HG02623 (cell line): ENCODE measurements around the gene IFRD2.

Source experiments
- ATAC-seq: cut with Tn5 transposase; IDR thresholded peaks from one replicate; pipeline ENCODE4 v1.9.1; 2021; ENCODE audit warnings: moderate library complexity; ENCODE audit not compliant: unreplicated experiment

The IFRD2 gene

DNA sequence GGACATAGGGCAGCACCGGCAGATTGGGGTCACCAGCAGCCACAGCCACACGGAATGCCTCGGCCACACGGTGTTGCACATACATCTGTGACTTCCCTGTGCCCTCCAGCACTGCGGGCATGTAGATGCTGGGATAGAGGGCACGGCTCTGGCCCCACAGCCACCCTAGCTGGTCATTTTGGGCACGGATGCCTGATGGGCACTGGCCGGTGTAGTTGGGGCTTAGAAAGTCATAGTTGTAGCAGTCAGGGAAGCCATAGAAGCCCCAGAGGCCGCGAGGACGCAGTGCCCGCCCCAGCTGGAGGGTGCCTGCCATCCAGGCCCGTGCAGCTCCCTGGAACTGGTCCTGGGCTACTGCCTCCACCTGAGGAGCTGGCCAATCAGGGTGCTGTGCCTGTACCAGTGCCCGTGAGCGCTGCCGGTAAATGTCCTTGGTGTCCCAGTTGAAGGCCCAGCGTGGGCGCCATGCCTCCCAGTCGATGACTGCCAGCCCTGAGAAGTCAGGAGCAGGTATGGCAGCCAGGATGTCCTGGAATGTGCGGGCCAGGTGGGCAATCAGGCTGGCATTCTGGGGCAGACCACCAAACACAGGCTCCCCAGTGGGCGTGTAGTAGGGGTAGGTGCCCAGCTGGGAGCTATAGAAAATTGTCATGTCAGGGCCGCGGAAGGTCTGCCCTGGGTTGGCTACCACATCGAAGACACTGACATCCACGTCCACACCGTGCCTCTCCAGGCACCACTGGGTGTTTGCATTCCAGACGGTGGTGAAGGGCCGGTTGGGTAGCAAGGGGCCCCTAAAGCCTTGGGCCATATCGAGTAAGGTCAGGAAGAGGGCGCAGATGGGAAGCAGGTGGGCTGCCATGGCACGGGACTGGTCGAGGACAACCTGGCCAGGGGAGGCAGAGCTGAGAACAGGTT is 10.1 kb upstream of the IFRD2 start:
- no peak for ATAC-seq

DNA sequence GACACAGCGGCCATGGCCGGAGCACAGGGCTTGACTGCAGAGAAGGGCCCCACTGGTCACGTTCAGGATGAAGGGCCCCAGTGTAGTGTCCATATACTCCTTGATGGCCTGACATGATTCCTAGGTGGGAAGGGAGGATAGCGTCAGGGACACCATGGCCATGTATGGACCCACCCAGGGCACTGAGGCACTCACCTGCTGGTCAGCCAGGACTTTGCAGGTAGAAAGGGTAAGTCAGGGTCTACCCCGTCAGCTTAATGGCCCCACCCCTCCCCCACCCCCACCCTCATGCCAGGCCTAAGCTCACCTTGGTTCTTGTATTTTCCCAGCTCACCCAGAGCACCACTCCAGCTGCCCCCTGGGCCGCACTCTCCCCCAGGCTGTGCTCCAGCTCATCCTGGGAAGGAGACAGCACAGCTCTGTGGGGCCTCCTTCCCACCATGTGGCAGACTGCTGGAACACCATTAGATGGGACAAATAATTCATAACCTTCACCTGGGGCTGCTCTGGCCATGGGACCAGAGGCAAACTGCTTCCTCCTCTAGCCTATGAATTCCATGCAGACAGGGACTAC is 8.5 kb upstream of the IFRD2 start:
- ATAC-seq: no peak

DNA sequence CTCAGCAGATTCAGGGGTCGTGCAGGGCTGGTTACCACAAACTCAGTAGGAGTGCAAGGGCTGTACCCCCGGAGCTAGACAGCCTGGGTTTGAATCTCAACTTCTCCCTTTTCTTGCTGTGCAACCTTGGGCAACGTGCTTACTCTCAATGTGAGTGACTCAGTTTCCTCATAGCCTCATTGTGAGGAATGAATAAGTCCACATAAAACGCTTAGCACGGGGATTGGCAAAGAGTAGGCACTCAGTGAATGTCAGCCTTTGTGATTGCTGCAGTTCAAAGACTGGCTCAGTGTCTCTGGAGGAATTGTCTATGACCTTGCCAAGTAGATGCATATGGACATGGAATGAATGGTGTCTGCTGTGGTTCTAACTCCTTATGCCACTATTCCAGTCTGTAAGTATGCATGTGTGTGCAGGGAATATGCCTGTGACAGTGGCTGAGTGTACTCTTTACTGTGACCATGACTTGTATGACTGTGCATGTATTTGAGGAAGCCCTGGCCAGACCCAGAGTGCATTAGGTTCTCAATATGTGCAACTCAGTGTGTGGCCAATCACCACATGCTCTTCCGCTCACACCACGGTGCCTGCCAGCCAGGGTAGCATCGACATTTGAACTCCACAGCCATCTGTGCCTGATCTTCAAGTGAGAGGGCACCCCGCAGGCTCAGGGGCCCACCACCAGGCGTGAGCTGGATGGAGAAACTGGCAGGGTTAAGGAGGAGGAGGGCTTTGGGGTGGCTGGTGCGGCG is 7.9 kb upstream of the IFRD2 start:
- ATAC-seq: no peak

DNA sequence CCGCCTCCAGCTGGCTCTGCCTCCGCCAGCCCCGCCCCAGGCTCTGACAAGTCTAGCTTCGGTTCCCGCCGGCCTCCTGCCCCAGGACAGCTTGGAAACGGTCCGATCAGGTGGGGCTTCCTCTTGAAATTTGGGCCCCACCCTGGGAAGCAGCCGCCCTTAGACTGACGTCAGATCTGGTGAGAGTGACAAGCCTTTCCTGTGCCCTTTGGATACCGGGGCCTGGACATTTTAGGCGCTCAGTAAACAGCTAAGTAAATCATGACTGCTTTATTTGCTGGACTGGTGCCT is 7.4 kb upstream of the IFRD2 start:
- ATAC-seq: no peak

DNA sequence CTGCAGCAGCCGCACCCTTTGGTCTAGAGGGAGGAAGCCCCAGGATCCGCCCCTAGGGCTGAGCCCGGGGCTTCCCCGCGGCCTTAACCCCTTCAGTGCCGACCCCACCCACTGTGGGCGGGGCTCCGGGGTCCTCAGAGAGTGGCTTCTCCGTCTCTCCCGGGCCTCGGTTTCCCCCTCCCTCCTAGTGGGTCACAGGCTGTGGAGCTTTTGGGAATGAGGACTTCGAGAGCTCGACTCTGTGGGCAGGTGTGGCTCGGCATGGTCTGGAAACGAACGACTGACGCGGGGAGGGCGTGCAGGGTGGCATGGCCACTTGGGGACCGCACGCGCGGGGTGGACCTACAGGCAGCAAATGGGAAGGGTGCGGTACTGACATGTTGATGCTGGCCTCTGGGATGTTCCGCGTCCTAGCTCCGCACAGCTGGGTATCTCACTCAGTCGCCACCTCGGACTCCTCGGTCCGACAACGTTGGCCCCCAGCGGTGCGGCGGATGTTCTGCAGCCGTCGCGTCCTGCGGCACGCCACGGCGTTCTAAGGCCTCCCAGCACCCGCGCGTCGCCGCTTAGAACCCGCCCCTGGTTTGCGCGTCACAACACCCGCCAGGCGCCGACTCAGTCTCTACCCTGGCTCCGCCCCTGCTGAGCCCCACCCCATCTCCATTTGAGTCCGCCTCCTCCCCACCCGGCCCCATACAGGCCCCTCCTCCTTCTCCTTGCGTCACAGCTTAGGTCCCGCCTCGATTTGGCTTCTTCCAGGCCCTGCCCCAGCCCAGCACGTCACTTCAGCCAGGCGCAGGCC is 6.8 kb upstream of the IFRD2 start, which contains the start of the genes HYAL3 and NAA80:
TSS of gene HYAL3 (minus strand) at position 570 of the 802 bp plus-strand sequence. CDS start 3,803 bp downstream, outside the sequence.
TSS of gene NAA80 (minus strand) at position 570 of the 802 bp plus-strand sequence. CDS start 1,942 bp downstream, outside the sequence.
- peak; percentile 80 for ATAC-seq

DNA sequence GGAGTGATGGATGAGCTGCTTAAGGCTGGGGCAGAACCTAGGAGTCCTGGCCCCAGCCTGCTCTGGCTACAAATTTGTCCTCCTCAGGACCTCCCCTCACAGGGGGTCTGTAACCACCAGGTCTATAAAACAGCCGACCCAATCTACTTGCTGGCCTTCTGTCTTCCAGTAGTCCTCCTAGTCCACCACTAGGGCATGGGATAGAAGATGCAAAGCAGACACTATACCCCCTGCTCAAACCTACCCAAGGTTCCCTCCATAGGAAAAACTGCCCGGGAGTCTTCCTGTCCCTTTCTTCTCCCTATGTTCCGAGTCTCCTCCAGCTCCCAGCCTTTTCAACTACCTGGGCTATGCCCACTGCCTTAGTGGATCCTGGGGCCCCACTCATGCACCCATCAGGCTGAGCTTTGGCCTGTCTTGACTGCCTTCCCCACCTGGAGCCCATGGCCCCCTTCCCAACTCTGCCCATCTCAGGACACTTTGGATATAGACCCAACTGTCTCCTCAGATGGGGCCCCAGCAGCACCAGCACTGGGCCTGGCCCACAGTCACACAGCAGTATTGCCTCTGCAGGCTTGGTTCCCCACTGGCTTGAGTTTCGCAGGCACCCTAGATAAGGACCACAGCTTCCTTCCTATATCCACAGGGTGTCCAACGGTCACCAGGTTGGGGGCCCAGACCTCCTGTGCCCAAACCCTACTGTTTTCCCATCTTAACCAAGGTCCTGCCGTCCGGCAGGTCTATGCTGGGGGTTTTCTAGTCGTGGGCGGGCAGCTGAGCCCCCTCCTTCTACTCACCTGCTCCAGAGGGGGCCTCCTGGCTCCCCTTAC is 5.9 kb upstream of the IFRD2 start:
- no peak for ATAC-seq

DNA sequence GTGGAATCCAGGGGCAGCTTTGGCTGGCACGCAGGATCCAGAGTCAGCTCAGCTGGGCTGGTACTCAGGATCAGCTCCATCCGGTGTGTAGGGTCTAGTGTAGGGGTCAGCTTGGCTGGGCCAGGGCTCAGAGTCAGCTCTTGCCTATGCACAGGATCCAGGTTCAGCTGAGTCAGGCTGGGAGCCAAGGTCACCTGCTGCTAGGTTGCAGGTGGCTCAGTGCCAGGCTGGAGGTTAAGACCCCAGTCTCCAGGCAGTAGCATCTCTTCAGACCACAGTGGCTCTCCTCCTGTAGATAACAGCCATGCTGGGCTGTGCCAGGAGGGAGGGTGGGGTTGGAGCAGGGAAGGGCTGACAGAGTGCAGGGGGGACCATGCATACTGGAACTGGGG is 5.2 kb upstream of the IFRD2 start:
- ATAC-seq: no peak

DNA sequence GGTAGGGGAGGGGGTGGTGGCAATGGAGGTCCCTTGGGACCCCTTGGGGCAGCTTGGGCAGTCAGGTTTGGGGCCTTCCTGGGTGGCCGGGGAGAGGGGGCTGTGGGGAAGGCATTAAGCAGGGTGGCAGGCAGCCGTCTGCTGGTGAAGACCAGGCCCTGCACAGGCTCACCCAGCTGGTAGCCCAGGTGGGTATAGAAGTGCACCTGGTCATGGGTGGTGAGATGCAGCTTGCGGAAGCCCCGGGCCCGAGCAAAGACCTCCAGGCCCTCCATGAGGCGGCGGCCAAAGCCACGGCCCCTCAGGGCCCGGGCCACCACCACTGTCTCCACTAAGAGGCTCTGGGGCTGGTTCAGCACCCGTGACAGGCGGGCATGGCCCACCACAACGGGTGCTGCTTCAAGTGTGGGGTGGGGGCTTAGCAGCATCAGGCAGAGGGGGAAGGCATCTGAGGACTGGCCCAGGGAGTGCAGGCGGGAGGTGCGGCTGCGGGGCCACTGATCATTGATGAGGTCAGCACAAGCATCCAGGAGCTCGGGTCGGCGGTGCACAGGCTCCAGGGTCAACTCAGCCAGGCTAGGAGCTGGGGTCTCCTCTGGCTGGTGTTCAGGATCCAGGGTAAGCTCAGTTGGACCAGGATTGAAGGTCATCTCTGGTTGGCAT is 4.6 kb upstream of the IFRD2 start:
- no peak for ATAC-seq

DNA sequence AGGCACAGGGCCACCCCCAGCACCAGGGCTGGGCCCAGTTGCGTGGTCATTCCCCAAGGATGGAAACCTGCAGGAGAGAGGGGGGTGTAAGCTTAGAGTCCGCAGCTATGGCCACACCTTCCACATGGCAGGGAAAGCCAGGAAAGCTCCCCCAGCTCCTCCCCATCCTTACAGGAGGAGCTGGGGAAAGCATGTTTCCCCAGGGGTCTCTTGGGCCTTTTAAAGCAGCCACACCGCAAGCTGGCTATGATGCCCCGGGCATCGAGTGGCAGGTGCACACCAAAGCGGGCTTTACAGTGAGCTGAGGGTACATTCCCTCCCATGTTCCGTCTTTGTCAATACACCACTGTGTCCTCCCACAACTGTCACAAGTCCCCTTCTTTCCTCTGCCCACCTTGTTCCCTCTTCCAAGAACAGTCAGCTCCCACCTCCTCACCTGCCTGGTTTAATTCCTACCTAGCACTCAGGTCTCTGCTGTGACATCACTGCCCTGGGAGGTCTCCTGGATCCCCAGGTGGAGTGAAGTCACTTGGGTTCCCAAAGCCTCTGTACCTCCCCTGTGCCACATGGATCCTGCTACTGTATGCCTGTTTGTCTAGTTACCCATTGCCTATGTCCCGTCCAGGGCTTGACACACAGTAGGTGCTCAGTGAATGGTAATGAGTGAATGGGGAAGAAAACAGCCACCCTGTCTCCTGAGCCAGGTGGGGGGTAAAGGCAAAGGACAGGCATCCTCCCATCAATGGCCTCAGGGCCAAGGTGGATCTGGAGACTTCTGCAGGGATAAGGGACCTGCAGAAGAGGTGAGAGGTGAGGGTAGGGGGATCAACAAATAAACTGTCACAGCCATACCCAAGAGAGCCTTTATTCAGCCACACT is 3.6 kb upstream of the IFRD2 start:
- ATAC-seq: no peak

DNA sequence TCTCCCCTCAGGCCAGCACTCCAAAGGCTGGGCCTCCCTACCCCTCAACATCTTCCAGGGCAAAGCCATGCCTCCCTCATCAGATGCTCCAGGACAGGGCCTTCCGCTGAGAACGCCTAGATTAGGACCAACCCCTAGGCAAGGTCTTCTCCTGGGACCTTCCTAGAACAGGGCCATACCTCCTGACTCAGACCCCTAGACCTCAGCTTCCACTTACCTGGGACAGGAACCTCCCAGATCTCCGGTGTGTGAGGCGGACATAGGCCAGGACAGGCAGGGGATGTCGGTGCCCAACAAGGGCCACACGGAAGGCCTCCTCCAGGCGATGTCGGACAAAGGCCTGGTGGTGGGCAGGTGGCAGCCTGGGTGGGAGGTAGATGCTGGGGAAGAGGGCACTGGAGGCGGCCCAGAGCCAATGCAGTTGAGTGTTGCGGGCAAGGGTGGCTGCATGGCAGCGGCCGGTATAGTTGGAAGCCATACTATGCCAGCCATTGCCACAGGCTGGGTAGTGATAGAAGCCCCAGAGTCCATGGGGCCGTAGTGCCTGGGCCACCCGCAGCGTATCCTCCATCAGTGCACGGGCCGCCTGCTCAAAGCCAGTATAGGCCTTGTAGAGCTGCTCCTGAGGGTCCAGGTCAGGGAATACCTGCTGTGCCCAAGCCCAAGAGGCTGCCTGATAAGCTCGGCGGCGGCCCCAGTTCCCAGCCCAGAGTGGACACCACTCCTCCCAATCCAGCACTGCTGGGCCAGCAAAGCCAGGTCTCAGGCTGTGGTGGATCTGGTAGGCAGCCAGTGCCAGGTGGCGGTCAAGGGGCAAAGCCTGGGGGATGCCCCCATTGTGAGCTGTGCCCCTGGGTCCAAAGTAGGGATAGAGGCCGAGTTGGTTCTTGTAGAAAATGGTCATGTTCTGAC is 2.5 kb upstream of the IFRD2 start:
- no peak for ATAC-seq

DNA sequence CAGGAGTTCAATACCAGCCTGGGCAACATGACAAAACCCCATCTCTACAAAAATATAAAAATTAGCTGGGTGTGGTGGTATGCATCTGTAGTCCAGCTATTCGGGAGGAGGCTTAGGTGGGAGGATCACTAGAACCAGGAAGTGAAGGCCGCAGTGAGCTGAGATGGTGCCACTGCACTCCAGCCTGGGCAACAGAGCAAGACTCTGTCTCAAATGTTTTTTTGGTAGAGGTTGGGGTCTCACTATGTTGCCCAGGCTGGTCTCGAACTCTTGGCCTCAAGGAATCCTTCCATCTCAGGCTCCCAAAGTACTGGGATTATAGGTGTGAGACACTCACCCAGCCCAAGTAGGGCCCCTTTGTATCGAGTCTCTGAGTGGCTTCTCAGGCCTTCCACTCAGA is 1.9 kb upstream of the IFRD2 start:
- no peak for ATAC-seq

DNA sequence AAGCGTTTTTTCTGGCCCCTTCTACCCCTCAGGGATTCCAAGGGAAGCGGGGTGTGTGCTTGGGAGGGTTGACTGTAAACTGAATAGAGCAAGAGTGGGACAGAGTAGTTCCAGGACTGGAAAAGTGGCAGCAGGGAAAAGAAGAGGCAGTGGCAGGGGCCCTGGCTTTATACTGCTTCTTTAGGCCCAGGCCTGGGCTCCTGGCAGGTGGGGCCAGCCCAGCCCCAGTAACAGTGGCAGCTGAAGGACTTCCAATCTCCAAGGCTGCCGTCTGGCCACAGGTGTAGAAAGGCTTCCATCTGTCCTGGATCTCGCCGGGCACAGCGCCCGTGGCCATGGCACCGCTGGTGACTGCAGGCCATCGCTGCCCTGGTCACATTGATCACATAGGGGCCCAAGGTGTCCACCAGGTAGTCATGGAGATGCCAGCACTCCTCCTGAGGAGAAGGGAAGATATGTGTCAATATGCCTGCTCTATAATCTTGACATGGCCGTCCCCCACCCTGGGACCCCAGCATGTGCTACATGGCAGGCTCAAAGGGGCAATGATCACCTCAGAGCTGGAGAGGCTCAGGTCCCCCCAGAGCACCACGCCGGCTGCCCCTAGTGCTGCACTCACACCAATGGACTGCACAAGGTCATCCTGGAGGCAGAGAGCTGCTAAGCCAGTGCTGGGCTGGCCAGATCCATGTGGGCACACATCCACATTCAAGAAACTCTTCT is 1.0 kb upstream of the IFRD2 start:
- ATAC-seq: no peak

DNA sequence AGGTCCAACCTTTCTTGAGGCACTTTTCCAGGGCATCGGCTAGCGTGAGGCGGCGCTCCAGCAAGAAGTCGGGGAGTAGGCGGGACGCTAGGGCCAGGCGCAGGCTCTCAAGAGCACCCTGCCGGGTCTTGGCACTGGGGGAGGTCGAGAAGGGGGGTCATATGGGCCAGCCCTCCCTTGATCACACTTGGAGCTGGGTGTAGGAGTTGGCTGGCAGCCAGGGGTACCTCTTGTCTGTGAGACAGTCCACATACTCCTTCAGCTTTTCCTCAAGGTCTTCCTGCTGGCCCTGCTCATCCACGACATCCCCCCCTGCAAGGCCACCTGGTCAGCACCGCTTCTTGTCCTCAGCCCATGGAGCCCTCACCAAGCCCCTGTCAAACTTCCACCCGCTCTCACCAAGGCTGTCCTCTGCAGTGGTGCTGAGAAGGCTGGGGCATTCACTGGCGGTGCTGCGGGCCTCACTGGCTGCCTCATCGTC is 2.0 kb downstream of the IFRD2 start:
- ATAC-seq: no peak

DNA sequence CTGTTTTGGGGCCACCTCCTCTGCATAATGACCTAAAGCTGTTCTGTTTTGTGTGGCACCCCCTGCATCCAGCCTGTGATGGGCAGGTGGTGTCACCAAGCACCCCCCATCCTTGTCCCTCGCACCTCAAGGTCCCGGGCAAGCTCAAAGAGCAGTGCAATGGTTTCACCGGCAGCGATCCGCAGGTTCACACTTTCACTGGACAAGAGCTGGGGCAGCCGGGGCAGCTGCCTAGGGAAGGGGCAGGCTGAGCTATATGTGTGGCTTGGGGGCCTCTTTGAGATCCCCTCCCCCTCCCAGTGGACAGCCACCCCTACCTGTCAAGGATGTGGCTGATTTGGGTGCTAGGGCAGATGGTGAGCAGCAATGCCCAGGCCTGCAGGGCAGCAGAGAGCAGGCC is 3.1 kb downstream of the IFRD2 start:
- ATAC-seq: no peak

DNA sequence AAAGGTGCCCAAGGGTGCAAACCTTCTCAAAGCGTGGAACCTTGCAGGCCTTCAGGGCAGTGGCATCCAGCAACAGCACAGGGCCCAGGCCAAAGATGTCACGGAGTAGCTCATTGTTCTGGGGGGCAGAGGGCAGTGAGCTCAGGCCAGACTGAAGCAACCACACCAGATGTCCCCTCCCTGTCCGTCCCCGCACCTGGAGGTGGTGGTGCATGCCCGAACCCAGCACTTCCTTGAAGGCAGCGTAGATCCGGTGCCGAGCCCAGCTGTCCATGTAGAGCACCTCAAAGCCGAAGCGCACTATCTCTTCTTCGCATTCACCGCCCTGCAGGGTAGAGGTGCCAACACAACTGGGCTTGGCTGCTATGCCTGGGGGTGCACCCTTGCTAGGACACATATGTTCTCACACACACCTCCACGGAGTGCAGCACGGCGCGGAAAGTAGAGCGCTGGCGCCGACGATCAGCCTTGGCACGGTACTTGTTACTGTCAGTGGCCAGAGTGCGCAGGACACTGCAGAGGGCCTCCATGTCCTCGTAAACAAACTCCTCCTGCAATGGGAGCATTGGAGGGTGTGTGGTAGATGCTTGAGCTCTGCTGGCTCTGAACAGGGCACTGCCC is 3.7 kb downstream of the IFRD2 start:
- no peak for ATAC-seq

DNA sequence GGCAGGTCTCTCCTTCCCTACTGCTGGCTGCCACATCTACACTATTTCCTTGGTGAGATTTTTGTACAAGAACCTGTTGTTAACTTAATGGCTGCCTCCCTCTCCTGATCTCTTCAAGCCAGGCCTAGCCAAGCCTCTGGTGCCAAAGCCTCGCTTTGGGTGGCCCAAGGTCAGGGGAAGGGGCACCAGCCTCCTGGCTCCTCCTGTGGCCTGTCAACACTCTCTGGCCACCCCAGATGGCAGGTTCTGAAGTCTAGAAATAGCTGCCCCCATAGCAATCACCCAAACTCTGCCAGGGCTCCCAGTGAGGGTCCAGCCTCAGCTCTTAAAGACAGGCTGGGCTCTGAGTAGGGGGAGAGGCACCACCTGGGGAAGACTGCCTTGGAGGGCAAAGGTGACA is 5.0 kb downstream of the IFRD2 start:
- no peak for ATAC-seq
